ENCODE data around the gene CAD.

- no peak for TF ChIP-seq SMAD4 (CRISPR knock-in tag; conservative IDR thresholded peaks at IDR 0.05)
- TF ChIP-seq GABPA (tag; conservative IDR thresholded peaks at IDR 0.05; ENCODE audit: low read depth): no peak
- TF ChIP-seq CBFA2T3 (IDR thresholded peaks at IDR 0.05): no peak
These were observed 47.1 kb downstream of the CAD start for GRCh38 chr2:27264253-27264752.
